RPMI8226 (cell line): ENCODE data around the gene GRM7.

Experiments used
- DNase-seq: peaks from one replicate; pipeline ENCODE4 v3.0.0-alpha.2; 2015

GRM7 gene

DNA sequence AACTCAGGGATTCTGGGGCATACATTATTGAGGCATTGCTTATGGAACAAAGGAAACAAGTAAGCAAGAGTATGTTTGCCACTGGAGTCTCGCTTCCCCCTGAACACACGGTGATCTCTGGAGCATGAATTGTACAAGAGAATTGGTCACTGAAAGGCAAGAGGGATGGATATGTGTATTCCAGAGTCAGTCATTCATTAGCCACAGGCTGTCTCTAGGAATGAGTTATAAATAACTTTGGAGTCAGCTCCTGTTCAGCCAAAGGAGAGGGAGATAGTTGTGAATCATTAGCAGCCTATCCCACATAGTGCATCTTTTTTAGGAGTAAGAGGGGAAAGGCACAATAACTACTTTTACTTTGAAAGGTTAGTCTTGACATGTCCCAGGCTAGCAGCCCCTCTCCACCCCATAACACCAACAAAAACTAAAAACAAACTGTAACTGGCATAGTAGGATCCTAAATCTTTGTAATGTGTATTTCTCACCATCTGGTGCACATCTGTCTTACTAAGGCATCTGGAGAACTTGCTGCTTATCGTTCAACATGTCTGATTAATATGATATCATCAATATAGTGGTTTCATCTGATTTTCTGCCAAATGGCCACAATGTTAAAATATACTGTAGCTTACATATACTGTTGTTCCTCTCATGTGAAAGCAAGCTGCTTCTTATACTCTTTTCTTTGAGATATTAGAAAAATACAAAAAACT is 462.2 kb downstream of the GRM7 start:
- no peak for DNase-seq

DNA sequence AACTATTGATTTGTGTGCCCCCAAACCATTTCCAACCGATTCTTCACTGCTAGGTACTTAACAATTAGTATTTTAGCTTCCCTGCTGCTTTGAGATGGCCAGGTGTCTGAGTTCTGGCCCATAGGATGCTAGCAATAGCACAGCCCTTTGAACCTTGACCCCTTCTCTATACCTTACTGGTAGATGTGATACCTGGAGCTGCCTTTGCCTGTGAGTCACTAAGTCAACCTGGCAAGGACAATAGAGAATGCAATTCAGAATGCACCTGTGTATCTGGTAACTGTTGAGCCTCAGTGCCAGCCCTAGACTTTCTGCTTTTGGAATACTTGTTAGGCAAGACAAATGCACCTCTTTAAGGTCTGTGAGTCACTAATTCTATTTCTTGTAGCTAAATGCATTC is 467.4 kb downstream of the GRM7 start:
- DNase-seq, result no peak

DNA sequence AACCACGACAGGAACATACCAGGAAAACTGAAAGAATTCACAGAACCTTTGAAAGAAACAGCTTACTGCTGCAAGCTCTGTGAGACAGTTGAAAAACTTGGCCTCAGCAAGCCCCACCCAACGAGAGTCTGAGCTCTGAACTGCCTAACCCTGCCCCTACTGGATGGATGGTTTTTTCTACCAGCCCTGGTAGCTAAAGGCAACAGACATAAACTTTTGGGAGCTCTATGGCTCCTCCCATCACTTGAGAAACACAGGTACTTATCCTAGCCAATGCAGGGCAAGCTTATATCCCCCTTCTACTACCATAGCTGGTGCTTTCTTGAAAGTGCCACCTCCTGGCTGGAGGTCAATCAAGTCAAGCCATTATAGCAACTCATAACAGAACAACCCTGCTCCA is 471.8 kb downstream of the GRM7 start:
- no peak for DNase-seq

DNA sequence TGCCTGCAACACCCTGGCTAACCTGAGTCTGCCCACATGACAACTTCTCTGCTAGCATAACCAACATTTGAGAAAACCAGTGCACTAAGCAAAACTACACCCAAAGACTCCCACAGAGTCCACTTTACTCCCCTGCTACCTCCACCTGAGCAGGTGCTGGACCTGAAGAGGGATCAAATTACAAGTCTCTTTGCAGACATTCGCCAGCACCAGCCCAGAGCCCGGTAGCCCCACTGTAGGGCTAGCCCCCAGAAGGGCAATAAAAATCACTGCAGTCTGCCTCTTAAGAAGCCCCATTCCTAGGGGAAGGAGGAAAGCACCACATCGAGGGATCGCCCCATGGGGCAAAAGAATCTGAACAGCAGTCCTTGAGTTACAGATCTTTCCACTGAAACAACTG is 472.2 kb downstream of the GRM7 start:
- no peak for DNase-seq

DNA sequence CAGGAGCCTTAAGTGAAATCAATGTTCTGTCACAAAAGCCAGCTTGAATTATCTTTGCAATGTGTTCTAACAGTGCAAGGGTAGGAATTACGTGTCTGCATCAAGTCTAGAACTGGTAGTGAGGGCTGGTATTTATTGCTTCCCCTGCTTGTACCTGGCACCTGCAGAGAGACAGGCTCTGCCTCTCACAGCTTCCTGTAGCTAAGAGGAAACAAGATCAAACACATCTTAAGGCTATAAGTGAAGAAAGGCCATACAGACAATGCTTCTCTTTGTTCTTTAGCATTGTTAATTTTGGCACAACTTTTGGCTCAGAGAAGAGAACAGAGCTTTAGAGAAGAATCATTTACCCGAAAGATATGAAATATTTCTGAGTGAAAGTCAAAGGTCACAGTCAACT is 479.9 kb downstream of the GRM7 start:
- no peak for DNase-seq

- no peak for DNase-seq
Measured at GRCh38 chr3:7346364-7346763, 485.4 kb downstream of the GRM7 start.

DNA sequence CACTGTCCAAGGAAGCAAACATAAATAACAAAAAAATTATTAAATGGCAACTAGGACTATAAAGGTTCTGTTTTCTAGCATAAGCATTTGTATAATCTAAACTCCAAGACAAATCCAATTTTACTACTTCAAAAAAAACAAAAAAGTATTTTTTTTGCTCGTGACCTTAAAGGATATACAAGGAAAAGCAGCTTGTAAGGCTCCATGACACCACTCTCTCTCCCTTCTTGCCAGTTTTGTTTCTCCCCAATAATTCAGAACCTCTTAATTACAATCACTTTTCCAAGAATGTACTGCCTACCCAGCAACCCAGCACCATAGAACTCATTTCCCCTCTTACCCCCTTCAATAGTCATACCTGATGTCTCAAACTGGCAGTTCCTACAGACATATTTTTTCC is 496.2 kb downstream of the GRM7 start:
- DNase-seq, result no peak

GRCh38 chr3:7367968-7368367 is 507.1 kb downstream of the GRM7 start:
- DNase-seq, result no peak

GRCh38 chr3:7368597-7368996 is 507.7 kb downstream of the GRM7 start:
- DNase-seq, result no peak

- DNase-seq, result no peak
Measured at GRCh38 chr3:7371693-7372572, 511.0 kb downstream of the GRM7 start.

- DNase-seq, result no peak
Measured at GRCh38 chr3:7377103-7377502, 516.2 kb downstream of the GRM7 start.

DNA sequence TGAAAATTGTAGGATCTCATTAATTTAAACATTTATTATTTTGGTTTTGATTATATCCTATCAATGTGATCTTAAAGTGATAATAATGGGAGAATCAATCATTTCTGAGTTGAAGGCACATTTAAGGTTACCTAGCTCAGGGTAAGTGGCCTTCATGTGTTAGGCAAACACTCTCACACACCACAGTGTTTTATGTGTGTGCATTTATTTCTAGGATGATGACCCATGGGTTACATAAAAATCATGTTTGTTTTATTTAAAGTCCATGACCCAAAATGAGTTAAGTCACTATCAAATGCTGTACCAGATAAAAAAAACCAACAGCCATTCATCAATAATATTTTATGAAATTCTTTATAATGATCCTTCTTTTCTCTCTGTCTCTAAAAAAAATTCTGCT is 520.8 kb downstream of the GRM7 start:
- no peak for DNase-seq

GRCh38 chr3:7382293-7383010 is 521.5 kb downstream of the GRM7 start:
- no peak for DNase-seq

GRCh38 chr3:7385635-7386034 is 524.7 kb downstream of the GRM7 start:
- no peak for DNase-seq

DNA sequence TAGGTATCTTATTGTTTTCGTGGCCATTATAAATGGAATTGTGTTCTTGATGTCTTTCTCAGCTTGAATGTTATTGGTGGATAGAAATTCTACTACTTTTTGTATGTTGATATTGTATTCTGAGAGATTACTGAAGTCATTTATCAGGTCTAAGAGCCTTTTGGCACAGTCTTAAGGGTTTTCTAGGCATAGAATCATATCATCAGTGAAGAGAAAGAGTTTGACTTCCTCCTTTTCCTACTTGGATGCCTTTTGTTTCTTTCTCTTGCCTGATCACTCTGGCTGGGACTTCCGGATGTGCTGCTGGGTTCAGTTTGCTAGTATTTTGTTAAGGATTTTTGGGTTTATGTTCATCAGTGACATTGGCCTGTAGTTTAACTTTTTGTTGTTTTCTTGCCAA is 527.1 kb downstream of the GRM7 start:
- no peak for DNase-seq

GRCh38 chr3:7392206-7392605 is 531.3 kb downstream of the GRM7 start:
- DNase-seq, result no peak

GRCh38 chr3:7393944-7394605 is 533.2 kb downstream of the GRM7 start:
- no peak for DNase-seq

GRCh38 chr3:7396534-7396933 is 535.6 kb downstream of the GRM7 start:
- no peak for DNase-seq

- no peak for DNase-seq
Measured at GRCh38 chr3:7397097-7397496, 536.2 kb downstream of the GRM7 start.

DNA sequence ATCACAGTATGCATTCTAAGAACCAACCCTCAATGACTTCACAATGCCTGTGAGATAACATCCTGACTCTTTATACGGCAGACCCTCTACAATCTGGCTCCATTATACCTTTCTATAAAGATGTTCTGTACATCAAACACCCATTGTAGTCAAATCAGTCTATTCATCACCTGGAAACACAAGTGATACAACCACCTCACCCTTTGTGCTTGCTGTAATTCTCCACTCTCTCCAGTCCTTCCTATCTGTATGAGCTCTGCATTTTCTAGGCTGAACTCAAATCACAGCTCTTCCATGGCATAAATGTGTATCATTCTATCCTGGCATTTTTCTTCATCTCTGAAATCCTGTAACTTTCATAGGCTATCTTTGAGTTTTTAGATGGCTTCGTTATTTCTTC is 539.4 kb downstream of the GRM7 start:
- DNase-seq, result no peak

- no peak for DNase-seq
Measured at GRCh38 chr3:7401418-7401817, 540.5 kb downstream of the GRM7 start.

DNA sequence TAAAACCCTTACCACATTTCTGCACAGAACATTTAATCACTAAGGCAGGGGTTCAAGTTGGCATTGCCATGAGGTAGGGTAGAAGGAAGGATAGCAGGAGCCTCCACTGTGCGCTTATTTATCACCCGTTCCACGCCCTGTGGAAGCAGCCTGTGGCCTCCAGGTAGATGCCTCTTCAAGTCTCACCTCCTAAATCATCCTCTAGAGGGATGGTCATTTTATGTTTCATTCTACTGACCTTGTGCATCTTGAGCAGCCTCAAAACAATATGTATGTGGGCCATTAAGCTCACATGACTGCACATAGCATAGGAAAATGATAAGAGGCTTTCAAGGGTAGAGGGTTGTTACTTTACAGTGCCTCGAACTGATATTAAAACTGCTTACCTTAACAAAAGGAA is 546.2 kb downstream of the GRM7 start:
- DNase-seq, result no peak

- DNase-seq, result no peak
Measured at GRCh38 chr3:7410782-7411181, 549.9 kb downstream of the GRM7 start.
